NCI-H748 (cell line): ENCODE measurements around the gene OR52R1.
"Not testable (repeated sequence)": the region's sequence is repeated elsewhere in the genome, so short reads cannot be mapped to it uniquely, and the experiment has no call there.

Experiments used
- DNase-seq: peaks from one replicate; lab custom pipeline; 2025; ENCODE audit not compliant: unreplicated experiment; lab: John Stamatoyannopoulos, UW

OR52R1 gene

DNA sequence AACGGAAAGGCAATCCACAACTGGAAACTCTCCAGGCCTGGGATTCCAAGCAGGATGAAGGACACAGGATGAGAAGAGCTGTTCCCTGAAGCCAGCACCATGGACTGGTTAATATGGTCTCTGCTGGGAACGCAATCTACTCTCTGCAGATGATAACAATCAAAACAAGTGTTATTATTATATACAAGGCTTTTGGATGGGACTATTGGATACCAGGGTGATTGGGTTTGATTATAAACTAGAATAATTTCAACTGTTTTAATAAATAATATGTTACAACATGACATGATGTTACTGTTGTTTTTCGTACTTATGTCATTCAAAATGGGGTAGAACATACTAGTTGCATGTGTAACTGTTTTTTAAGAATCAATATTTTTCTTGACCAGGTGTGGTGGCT lies at the start of gene OR52R1:
Gene OR52R1 (minus strand): TSS at position 101 of the 400 bp plus-strand sequence. CDS start 0 bp downstream, at position 101.
- no peak for DNase-seq

DNA sequence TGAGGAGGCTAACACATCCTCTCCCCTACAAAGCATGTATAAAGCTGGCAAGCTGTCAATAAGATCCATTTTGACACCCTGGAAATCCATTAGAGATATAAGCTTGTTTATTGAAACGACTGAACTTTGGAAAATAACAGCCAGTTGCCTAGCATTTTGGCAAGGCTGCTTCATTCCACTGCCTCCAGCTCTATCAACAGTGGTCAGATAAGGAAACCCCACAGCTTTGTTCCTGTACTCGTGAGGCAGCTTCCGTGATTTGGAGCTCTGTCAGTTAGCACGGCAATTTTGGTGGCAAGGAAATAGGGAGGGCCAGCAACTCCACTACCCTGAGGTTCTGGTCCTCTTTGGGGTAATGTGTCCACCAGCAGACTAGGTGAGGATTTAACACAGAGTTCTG lies 46.9 kb upstream of the OR52R1 start:
- DNase-seq, result peak; percentile 22

DNA sequence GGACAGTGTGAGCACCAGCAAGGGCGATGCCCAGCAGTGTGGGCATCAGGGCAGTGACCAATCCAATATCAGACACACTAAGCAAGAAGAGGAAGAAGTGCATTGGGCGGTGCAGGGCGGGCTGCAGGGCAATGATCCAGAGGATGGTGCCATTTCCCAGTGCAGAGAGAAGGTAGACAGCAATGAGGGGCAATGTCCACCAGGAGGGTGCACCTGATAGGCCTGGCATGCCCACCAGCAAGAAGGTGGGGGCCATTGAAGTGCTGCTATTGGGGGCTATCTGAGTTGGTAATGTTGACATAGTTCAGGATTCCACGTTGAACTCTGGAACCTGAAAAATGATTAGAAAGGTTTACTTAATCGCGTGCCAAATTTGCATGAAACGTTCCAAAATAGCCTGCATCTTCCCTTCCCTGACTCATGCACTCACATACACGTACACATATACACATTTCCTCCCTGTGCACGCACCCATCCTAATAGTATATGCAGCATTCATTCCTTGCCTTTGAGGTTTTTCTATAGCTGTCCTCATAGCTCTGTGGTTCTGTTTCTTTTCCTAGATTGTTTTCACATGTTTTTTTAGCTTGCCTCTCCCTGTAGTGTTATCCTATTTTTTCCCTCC lies 44.8 kb upstream of the OR52R1 start, which contains the start of gene OR51S1:
Gene OR51S1 (minus strand): TSS at position 301 of the 625 bp plus-strand sequence. CDS start 0 bp downstream, at position 301.
- no peak for DNase-seq

DNA sequence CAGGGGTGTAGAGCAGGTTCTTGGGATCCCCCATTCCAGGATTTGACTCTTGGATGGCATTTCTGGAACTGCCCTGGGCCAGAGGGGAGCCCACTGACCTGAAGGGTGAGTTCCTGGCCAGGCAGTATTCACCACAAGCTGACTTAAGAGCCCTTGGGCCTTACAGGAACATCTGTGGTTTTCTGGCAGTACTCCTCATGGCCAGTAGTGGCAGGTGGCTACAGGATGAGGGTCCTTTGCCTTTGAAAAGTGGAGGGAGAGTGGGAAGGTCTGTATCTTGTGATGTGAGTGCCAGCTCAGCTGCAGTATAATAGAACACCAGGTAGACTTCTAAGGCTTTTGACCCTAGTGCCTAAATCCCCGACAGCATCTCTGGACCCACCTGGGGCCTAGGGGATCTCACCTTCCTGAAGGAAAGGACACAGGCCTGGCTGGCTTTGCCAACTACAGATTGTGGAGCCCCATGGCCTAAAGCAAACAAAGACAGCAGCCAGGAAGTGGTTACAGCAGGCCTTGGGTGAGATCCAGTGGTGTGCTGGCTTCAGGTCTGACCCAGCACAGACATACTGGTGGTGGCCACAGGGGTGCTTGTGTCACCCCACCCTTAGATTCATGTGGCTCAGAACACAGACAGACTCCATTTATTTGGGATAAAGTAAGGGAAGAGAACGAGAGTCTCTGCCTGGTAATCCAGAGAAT lies 35.8 kb upstream of the OR52R1 start:
- DNase-seq, result no peak

DNA sequence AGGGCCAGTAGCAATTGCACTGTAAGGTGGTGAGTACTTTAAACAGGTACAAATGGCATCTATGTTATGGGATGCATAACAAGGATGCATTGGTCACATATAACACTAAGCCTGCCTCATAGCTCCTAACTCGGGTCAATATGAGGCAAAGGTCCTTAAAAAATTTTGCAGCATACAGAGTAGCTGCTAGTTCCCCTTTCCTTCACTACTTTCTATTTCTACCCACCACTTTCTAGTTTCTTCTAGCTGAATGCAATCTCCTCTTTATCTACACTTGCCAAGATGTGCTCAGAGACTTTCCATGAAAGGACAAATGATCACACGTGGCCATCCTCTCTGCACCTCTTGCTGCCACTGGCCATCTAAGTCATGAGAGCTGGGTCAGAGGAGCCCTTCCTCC lies 26.7 kb upstream of the OR52R1 start:
- no peak for DNase-seq

DNA sequence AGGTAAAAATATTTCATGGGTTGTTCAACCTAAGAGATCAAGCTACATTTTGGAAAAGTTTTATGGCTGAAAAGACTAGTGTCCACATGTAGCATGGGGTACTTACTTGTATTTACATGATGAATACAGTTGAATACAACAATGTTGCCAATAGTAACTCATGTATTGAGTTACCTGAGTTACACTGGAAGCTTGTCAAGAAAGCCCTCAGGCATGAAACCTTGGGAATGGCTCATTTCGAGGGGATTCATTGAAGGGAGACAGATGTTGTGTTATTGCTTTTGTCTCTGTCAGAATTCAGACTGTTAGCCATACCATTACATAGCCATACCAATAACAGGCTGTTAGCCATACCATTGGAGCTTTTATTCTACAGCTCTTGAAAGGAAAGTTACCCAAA lies 26.2 kb upstream of the OR52R1 start:
- DNase-seq, result peak; percentile 55

DNA sequence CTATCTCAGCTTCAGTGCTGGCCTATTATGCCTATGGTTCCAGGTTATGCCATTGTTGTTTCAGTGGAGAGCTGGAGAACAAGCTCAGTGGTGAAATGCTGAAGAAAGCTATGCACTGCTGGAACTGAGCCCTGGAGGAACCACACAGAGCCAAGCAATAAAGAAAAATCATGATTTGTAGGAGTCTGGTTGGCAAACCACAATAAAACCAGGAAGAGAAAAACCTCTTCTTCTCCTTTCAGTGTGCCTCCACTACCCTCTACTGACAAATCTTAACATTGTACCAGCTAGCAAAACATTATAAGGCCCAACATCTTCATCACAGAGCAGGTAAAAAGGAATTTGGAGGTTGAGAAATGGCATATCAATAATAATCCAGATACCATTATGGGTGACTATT lies 22.2 kb upstream of the OR52R1 start:
- peak; percentile 62 for DNase-seq

DNA sequence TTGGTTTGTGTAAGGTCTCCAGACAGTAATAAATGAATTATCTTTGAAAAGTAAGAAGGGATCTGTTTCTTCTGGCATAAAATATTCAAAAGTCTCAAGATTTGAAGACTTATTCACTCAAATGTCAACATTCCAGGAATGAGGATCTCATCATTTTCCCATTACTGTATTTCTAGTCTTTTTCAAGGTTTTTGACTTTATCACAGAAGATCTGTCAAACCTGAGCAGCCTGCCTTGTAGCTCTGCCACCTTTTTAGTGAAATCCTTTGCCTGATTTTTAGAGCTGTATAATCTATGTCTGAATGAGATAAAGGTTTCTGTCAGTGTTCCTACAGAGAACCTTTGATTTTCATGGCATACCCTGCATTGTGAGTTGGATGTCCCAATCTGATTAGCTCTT lies 21.0 kb upstream of the OR52R1 start:
- DNase-seq, result no peak

DNA sequence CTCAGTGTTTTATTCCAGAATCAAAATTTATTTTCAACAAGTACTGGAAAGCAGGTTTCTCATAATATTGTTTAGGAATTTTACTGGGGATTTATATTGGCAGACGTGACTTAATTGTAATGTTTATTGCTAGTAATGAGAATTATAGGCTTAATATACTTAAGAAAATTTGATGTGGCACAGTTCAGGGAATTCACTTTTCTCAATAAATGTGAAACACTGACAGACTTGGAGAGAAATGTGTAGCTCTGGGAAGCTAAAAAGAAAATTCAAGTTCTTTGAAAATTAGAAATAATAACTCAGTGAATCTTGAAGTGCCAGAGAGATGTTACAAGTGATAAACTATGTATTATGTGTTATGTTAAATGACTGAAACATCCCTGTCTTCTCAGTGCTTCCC lies 16.8 kb upstream of the OR52R1 start, which contains the start of gene OR51F2:
Gene OR51F2 (plus strand): TSS at position 301 of the 400 bp plus-strand sequence. CDS start 101 bp downstream, outside the sequence.
- no peak for DNase-seq

DNA sequence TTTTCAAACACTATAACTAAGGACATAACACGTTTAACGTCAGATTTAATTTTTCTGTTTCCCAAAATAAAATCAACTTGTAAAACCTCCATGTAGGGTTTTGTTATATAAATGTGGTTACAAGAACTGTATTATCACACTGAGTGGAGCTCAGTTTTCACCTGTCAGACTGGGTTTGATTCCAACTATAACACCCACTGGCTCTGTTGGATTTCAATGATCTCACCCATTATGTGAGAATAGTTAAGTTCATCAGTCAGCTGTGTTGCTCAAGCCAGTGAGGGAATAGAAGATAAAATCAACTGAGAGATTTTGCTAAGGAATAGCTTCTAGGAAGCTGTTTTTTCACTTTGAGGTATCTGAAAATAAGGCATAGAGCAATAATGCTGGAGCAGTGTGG lies 5.1 kb upstream of the OR52R1 start:
- DNase-seq, result no peak

DNA sequence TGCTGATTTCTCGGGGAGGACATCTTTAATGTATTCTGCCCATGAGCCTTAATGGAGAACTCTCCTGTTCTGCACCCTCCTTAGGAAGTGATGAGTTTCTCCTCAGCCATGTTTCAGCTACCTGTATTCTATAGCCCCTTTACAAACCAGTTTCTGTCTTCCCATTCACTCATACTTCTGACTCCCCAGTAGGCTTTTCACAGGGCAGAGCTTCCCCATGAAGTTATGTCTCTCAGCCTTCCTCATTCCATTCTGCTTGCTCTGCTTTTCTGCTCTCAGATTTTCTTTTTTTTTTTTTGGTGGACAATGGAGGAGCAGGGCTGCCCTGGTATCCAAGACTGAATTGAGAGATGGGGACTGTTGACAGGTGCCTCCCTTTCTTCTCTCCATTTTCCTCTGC lies 4.3 kb upstream of the OR52R1 start:
- DNase-seq, result no peak

DNA sequence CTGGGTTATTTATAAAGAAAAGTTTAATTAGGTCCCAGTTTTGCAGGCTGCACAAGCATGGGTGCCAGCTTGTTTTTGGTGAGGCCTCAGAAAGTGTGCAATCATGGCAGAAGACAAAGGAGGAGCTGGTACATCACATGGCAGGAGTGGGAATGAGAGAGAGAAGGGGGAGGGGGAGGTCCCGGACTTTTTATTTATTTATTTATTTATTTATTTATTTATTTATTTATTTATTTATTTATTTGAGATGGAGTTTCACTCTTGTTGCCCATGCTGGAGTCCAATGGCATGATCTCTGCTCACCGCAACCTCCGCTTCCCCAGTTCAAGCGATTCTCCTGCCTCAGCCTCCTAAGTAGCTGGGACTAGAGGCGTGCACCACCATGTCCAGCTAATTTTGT lies 2.9 kb downstream of the OR52R1 start:
- not testable (repeated sequence) for DNase-seq

DNA sequence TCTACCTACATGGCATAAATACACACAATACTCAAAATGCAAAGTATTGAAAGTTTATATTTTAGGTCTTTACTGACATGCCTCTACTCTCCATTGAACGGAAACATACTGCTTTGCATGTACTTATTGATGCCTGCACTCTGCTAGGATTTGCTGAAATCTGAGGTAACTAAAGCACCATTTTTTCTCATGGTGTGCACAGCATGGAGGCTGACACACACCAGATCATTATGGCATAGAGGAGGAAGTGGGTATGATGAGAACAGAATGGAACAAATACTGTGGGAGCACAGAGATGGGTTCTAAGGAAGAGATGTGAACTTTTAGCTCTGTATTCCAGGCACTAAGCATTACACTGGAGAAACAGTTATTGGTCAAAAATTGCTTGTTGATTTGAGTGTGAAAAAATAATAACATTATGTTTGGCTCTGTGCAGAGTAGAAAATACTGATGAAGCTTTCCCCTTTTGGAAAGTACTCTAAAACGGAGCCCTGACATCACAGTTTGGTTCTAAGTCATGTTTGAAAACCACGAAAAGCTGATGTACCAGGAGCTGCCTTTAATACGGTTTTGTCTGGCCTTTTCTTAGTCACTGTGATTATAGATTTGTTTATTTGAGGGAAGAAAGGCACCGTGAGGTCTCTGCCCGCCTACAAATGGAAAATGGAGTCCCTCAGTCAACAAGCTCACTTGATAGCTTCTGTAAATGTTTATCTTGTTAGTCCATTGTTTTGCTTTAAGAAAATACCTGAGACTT lies 5.6 kb downstream of the OR52R1 start:
- DNase-seq, result peak; percentile 14

DNA sequence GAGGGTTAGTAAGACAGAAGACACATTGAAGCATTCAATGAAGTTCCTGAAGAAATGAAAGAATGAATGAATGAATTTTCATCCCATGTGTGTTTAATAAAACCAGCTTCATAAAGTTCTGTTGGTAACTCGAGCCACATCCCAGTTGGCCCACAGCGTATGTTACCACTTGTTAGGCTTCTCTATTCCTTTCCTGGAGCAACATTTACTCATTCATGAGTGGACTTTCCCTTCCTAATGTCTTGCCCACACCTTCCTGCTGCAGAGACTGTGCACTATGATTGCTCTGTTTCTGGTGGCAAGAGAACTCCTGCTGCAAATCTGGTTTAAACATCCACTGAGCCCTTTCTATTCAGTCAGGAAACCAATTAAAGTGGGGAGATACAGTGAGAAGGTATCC lies 7.0 kb downstream of the OR52R1 start:
- no peak for DNase-seq

DNA sequence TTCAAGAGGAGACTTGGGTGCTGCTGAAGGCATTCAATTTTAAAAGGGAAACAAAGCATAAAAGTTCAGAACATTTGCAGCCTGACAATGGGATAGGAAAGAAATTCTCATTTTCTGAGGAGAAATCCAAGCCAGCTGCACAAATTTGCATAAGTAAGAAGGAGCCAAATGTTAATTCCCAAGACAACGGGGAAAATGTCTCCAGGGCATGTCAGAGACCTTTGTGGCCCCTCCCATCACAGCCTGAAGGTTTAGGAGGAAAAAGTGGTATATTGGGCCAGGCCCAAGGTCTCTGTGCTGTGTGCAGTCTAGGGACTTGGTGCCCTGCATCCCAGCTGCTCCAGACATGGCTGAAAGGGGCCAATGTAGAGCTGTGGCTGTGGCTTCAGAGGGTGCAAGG lies 21.7 kb downstream of the OR52R1 start:
- DNase-seq, result no peak

DNA sequence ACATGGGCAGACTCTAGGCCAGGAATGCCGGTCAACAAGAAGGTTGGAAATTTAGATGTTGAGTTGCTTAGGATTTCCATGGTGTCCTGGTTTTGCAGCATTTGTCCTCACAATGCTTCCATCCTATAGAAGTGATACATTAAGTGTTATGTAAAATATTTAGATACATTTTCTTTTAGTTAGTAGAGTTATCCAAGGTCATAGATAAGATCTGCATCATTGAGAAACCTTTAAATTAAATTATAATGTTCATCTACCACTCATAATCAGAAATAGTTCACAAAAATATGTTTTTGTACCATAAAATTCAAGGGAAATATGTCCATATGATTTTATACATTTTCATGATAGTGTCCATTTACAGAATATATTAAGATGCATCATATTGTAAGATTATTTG lies 34.3 kb downstream of the OR52R1 start, which contains the start of gene OR51F1:
Gene OR51F1 (minus strand): TSS at position 101 of the 400 bp plus-strand sequence. CDS start 0 bp downstream, at position 101.
- no peak for DNase-seq

DNA sequence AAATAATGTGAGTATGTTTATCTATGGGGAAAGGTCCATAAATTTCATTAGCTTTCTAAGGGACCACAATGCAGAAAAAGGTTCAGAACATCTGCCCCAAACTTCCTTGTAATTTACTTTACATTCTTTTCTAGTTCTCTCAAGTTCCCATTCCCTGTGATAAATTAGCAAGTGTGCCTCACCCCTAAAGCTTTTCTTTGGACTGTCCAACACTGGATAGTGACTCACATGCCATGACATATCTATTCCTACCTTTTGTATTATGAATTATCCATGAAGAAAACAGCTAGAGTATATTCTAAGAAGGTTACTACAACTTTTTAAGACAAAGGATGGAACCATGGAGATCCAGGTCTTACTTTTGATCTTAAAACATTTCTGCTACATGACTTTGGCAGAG lies 36.1 kb downstream of the OR52R1 start:
- no peak for DNase-seq

DNA sequence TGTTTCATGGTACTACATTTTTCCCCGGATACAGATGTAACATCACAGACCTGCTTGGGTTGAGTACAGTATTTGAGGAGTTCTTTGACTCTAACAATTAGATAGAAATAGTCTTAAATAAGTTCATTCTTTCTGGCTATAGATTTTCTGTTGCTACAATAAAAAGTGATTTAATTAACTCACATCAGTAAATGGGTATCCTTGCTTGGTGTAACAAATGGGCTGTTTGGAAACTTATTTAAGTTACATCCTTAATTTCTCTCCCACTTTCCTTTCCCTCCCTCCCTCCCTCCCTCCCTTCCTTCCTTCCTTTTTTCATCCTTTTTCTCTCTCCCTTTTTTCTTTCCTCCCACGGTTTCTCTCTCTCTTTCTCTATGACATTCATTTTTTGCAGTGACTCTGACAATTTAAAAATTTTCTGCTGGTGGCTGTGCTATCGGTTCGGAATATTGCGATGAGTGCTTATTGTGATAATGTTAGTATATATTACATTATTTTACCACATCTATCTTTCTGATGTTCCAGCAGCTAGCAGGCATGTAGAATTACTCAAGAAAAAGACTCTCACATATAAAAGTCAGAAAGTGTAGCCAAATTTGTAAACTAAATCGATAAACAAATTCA lies 37.6 kb downstream of the OR52R1 start:
- DNase-seq, result no peak

DNA sequence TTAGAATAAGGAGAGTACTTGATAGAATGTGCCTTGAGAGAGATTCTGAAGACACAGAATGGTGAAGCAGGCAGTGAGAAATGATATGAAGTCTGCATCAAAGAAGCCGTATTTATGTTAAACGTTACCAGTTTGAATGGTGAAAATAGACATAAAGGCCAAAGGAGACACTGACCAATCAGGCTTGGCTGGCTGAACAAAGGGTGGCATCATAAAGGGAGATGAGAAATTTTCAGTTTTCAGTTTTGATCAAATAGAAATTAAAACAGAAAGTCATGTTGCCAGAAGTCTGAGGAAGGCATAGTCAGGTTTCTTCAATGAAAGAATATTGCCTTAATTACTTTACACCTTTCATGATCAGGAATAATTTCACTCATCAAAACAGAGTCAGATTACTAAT lies 41.1 kb downstream of the OR52R1 start:
- DNase-seq, result no peak
